Measurements from ENCODE around the gene NLK. TPM values are rescaled to one million over a fixed set of nuclear protein-coding genes. Genes with fewer than 3 reads are reported as not detected.

The NLK gene
- total RNA-seq, 1 experiment from 2014 or later: 14.9 TPM

- Histone ChIP-seq H3K27ac (ENCODE audit: low read length) (no peak overlapping the region), H3K4me3 (ENCODE audit: low read length) (no peak overlapping the region), H3K27me3 (ENCODE audit: low read length) (no peaks in the 10 kb centered on the region), H4K20me1 (ENCODE audit: low read length) (no peaks in the 10 kb centered on the region), H3F3A (ENCODE audit: low read length, unreplicated experiment) (no peaks in the 10 kb centered on the region), H3K4me2 (ENCODE audit: low read length) (no peak overlapping the region), H3K79me2 (ENCODE audit: low read length) (no peaks in the 10 kb centered on the region), H3K36me3 (ENCODE audit: low read depth, low read length) (no peaks in the 10 kb centered on the region), H3K9ac (ENCODE audit: low read length) (no peak overlapping the region), H3K9me3 (ENCODE audit: low read length) (no peaks in the 10 kb centered on the region), H2AFZ (ENCODE audit: low read length) (no peak overlapping the region), H3K4me1 (ENCODE audit: insufficient read depth, low read length) (no peaks in the 10 kb centered on the region), H3K9me2 (replicated peaks; ENCODE audit: low read length) (no peaks in the 10 kb centered on the region)
- no peak for DNase-seq
- intact Hi-C loops (cut with micrococcal nuclease): no loop called here
- BruUV-seq (replicated peaks): no TSS peak
- ATAC-seq: no peak
- TF ChIP-seq EZH2 (IDR thresholded peaks at IDR 0.05; ENCODE audit: low read length, unreplicated experiment): no peak
- TF ChIP-seq EZH2phosphoT487 (IDR thresholded peaks at IDR 0.05; ENCODE audit: borderline replicate concordance, low read length): no peak
- TF ChIP-seq CTCF (conservative IDR thresholded peaks at IDR 0.05; ENCODE audit: low read depth, low read length): no peak
- POLR2A ChIA-PET (ENCODE audit: unreplicated experiment): no interaction called here
- CTCF ChIA-PET: no interaction called here
These were observed 99.3 kb downstream of the NLK start for GRCh38 chr17:28141773-28142172.

GRCh38 chr17:28142305-28142704, 99.8 kb downstream of the NLK start:
- no peaks in the 10 kb centered on the region for H3K4me1 ChIP-seq (ENCODE audit: insufficient read depth, low read length)
- POLR2A ChIA-PET (ENCODE audit: unreplicated experiment): no interaction called here
- H3K9me3 ChIP-seq (ENCODE audit: low read length): no peaks in the 10 kb centered on the region
- DNase-seq (no peak), ATAC-seq (no peak)
- H3K9me2 ChIP-seq (replicated peaks; ENCODE audit: low read length): no peaks in the 10 kb centered on the region
- no peak for TF ChIP-seq EZH2 (IDR thresholded peaks at IDR 0.05; ENCODE audit: low read length, unreplicated experiment)
- TF ChIP-seq EZH2phosphoT487 (IDR thresholded peaks at IDR 0.05; ENCODE audit: borderline replicate concordance, low read length): no peak
- TF ChIP-seq CTCF (conservative IDR thresholded peaks at IDR 0.05; ENCODE audit: low read depth, low read length): no peak
- no peak overlapping the region for H2AFZ ChIP-seq (ENCODE audit: low read length)
- intact Hi-C loops (cut with micrococcal nuclease): no loop called here
- no peaks in the 10 kb centered on the region for H3K79me2 ChIP-seq (ENCODE audit: low read length)
- no peak overlapping the region for H3K9ac ChIP-seq (ENCODE audit: low read length)
- no peaks in the 10 kb centered on the region for H4K20me1 ChIP-seq (ENCODE audit: low read length)
- CTCF ChIA-PET: no interaction called here
- no peak overlapping the region for H3K4me3 ChIP-seq (ENCODE audit: low read length)
- BruUV-seq (replicated peaks): no TSS peak
- no peak overlapping the region for H3K4me2 ChIP-seq (ENCODE audit: low read length)
- no peak overlapping the region for H3K27ac ChIP-seq (ENCODE audit: low read length)
- no peaks in the 10 kb centered on the region for H3K27me3 ChIP-seq (ENCODE audit: low read length)
- H3K36me3 ChIP-seq (ENCODE audit: low read depth, low read length): no peaks in the 10 kb centered on the region
- H3F3A ChIP-seq (ENCODE audit: low read length, unreplicated experiment): no peaks in the 10 kb centered on the region

GRCh38 chr17:28144019-28144418, 101.5 kb downstream of the NLK start:
- CTCF ChIA-PET: no interaction called here
- no TSS peak for BruUV-seq (replicated peaks)
- DNase-seq (no peak), ATAC-seq (no peak)
- Histone ChIP-seq H3K4me1 (ENCODE audit: insufficient read depth, low read length) (no peaks in the 10 kb centered on the region), H3K9me2 (replicated peaks; ENCODE audit: low read length) (no peaks in the 10 kb centered on the region), H3K9ac (ENCODE audit: low read length) (no peak overlapping the region), H2AFZ (ENCODE audit: low read length) (no peak overlapping the region), H3K36me3 (ENCODE audit: low read depth, low read length) (no peaks in the 10 kb centered on the region), H3K27me3 (ENCODE audit: low read length) (no peaks in the 10 kb centered on the region), H3K27ac (ENCODE audit: low read length) (no peak overlapping the region), H3K9me3 (ENCODE audit: low read length) (no peaks in the 10 kb centered on the region), H3F3A (ENCODE audit: low read length, unreplicated experiment) (no peaks in the 10 kb centered on the region), H3K79me2 (ENCODE audit: low read length) (no peaks in the 10 kb centered on the region), H3K4me3 (ENCODE audit: low read length) (no peak overlapping the region), H3K4me2 (ENCODE audit: low read length) (no peak overlapping the region), H4K20me1 (ENCODE audit: low read length) (no peaks in the 10 kb centered on the region)
- no peak for TF ChIP-seq EZH2 (IDR thresholded peaks at IDR 0.05; ENCODE audit: low read length, unreplicated experiment)
- TF ChIP-seq CTCF (conservative IDR thresholded peaks at IDR 0.05; ENCODE audit: low read depth, low read length): no peak
- no peak for TF ChIP-seq EZH2phosphoT487 (IDR thresholded peaks at IDR 0.05; ENCODE audit: borderline replicate concordance, low read length)
- POLR2A ChIA-PET (ENCODE audit: unreplicated experiment): interaction anchor here (0.7 kb wide), 1 partner anchor 149 kb away, joined by 4 read pairs; no protein-coding TSS in a partner anchor
- intact Hi-C loops (cut with micrococcal nuclease): no loop called here
